Prostate gland (tissue), 2 donors: ENCODE results near the gene SRD5A1. TPM values are rescaled to one million over a fixed set of nuclear protein-coding genes. Genes with fewer than 3 reads are reported as not detected.

ENCODE experiments used
- DNase-seq: peaks from one replicate; pipeline ENCODE4 v3.0.0-alpha.2; 2019; ENCODE audit warnings: low spot score
- H3K27ac ChIP-seq, 2 donors: fragments of 200-600 bp; sonication (generic); 2 replicates each; pipeline ENCODE4 v1.5.1; 2017 to 2019
- H3K27me3 ChIP-seq: fragments of 200-600 bp; sonication (generic); replicated peaks from 2 replicates; pipeline ENCODE4 v1.5.1; 2019; ENCODE audit not compliant: insufficient read depth
- H3K36me3 ChIP-seq, 2 donors: fragments of 200-600 bp; sonication (generic); 1 replicate in 1 of 2; 2 replicates in 1 of 2; pipeline versions ENCODE4 v1.5.1 to v1.8.1; 2017 to 2019
- H3K4me1 ChIP-seq: fragments of 200-600 bp; sonication (generic); replicated peaks from 2 replicates; pipeline ENCODE4 v1.5.1; 2019
- H3K4me3 ChIP-seq, 2 donors: fragments of 200-600 bp; sonication (generic); 2 replicates each; pipeline ENCODE4 v1.5.1; 2017 to 2019
- H3K9me3 ChIP-seq: fragments of 200-600 bp; sonication (generic); 2 replicates; pipeline ENCODE4 v1.5.1; 2017
- POLR2A ChIP-seq: fragments of 450-650 bp; IDR thresholded peaks from one replicate; pipeline ENCODE4 v1.6.1; 2016; ENCODE audit warnings: antibody characterized with exemption, mild to moderate bottlenecking
- POLR2AphosphoS5 ChIP-seq: sonication (generic); formaldehyde crosslinking; IDR thresholded peaks from one replicate; pipeline ENCODE4 v1.6.1; 2017; ENCODE audit warnings: antibody characterized with exemption
- WGBS: methylation state at CpG from one replicate; pipeline ENCODE4 v1.1.5; 2018; 5-methylcytosine and 5-hydroxymethylcytosine counted together
- intact Hi-C: fragments of 100-400 bp; cut with DNase I; formaldehyde crosslinking; loops from one replicate; pipeline ENCODE4 v1.14.2; 2022
- total RNA-seq, 2 donors: library from RNA; depleted of rRNA; stranded (reverse); fragments of >200 nt; gene quantifications; one replicate each; pipeline ENCODE4 v1.1.0, GENCODE V29; 2016
- TF ChIP-seq, protein P1 (sequence below), 4 experiments: fragments of 200-600 bp in 2 of 4; fragments of 450-650 bp in 2 of 4; sonication (generic) in 2 of 4; IDR thresholded peaks; 1 replicate in 3 of 4; 2 replicates in 1 of 4; pipeline ENCODE4 v1.5.1; 2016 to 2019; ENCODE audit warnings: antibody characterized with exemption in 4 of 4, mild to moderate bottlenecking in 2 of 4, moderate library complexity in 2 of 4

The SRD5A1 gene
- total RNA-seq, 2 donors from 2014 or later: 9.4 to 29.3 TPM

DNA sequence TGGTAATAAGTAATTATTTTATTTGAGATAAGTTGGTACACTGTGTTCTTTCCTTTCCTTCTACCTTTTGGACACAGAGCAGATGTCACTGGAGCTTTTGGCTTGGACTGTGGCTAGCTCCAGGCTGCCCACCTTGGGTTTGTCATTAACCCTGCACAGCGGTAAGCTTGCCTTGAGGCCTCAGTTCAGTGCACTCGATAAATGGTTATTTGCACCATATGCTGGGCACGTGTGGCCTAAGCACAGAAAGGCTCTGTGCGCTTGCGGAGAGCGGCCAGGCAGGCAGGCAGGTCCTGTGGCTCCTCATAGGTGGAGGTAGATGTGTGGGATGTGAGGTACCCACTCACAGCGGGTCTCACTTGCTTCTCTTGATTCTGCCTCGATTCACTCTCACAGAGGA, 50.0 kb downstream of the SRD5A1 start:
- no peaks in the 10 kb centered on the region for H3K27me3 ChIP-seq
- H3K9me3 ChIP-seq: no peaks in the 10 kb centered on the region

DNA sequence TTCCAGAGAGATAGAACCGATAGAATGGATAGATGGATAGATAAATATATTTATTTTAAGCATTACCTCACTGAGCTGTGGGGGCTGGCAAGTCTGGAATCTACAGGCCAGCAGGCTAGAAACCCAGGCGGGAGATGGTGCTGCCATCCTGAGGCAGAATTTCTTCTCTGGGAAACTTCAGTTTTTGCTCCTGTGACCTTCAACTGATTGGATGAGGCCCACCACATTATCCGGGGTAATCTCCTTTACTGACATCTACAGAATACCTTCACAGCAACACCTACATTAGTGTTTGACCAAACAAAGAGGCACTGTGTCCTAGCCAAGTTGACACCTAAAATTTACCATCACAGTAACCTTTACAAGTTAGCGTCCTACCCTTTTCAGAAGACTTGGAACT, 50.8 kb downstream of the SRD5A1 start:
- WGBS: 88% methylated on average over 4 of the region's 4 CpGs

More for the DNA sequence above, 50.0 kb downstream of the SRD5A1 start:
- Histone ChIP-seq H3K4me1 (peaks cover 3% of the 10 kb centered on the region), H3K4me3 (no peak overlapping the region), H3K36me3 (no peaks in the 10 kb centered on the region), H3K27ac (no peak overlapping the region)
- no peak for TF ChIP-seq POLR2AphosphoS5
- no peak for TF ChIP-seq POLR2A
- TF ChIP-seq, protein P1, sequence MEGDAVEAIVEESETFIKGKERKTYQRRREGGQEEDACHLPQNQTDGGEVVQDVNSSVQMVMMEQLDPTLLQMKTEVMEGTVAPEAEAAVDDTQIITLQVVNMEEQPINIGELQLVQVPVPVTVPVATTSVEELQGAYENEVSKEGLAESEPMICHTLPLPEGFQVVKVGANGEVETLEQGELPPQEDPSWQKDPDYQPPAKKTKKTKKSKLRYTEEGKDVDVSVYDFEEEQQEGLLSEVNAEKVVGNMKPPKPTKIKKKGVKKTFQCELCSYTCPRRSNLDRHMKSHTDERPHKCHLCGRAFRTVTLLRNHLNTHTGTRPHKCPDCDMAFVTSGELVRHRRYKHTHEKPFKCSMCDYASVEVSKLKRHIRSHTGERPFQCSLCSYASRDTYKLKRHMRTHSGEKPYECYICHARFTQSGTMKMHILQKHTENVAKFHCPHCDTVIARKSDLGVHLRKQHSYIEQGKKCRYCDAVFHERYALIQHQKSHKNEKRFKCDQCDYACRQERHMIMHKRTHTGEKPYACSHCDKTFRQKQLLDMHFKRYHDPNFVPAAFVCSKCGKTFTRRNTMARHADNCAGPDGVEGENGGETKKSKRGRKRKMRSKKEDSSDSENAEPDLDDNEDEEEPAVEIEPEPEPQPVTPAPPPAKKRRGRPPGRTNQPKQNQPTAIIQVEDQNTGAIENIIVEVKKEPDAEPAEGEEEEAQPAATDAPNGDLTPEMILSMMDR (IDR thresholded peaks at IDR 0.05): no peak
- no peak for DNase-seq
- 89% methylated on average over 8 of the region's 8 CpGs for WGBS
- intact Hi-C loops: no loop called here

DNA sequence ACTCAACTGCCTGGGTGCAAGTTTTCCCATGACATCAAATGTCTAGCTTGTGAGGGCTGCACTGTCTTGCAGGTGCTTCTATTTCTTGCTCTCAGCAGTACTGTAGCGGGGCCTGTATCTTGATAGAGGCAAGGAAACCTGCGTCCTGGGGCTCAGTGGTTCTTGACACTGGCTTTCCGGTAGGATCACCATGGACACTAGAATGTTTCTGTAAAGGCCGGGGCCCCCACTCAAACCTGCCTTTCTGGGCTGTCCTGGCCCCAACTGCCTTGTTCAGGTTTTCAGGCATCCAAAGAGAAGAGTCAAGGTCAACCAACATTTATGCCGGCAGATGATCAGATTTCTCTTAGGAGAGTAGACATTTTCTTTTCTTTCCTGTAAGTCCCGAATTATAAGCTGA, 53.3 kb downstream of the SRD5A1 start:
- intact Hi-C loops: no loop called here
- H3K9me3 ChIP-seq: no peaks in the 10 kb centered on the region
- DNase-seq: no peak
- no peaks in the 10 kb centered on the region for H3K27me3 ChIP-seq
- H3K27ac ChIP-seq: no peak overlapping the region
- no peak overlapping the region for H3K4me3 ChIP-seq
- TF ChIP-seq, protein P1 (IDR thresholded peaks at IDR 0.05): no peak
- TF ChIP-seq POLR2AphosphoS5 (no peak), POLR2A (no peak)
- 52% methylated on average over 6 of the region's 6 CpGs for WGBS
- peaks cover 3% of the 10 kb centered on the region for H3K4me1 ChIP-seq
- H3K36me3 ChIP-seq: no peaks in the 10 kb centered on the region

More for the DNA sequence above, 50.8 kb downstream of the SRD5A1 start:
- H3K9me3 ChIP-seq: no peaks in the 10 kb centered on the region
- H3K4me1 ChIP-seq: peaks cover 3% of the 10 kb centered on the region
- no peak overlapping the region for H3K4me3 ChIP-seq
- intact Hi-C loops: no loop called here
- TF ChIP-seq, protein P1 (IDR thresholded peaks at IDR 0.05): no peak
- TF ChIP-seq POLR2AphosphoS5 (no peak), POLR2A (no peak)
- no peaks in the 10 kb centered on the region for H3K36me3 ChIP-seq
- DNase-seq: no peak
- no peak overlapping the region for H3K27ac ChIP-seq
- H3K27me3 ChIP-seq: no peaks in the 10 kb centered on the region

DNA sequence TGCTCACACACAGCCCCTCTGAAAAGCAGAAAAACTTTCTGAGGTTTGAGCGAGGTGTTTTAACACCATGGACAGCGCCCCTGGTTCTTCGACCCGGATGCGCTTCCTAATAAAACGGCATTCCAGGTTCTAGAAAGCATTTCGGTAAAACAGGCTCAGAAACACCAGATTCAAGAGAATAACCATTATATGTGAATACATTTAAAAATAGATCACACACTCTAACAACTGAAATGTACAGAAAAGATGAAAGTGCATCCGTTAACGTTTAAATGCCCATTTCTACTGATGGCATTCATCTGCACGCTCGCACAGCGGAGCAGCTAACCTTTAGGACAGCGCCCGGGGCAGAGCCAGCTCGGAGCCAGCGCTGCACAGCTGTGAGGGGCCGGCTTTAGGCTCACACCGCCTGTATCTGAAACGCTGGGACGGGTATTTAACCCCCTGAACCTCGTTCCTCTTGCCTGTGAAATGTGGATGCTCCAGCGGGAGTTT, 53.7 kb downstream of the SRD5A1 start:
- 4% methylated on average over 22 of the region's 22 CpGs for WGBS
- intact Hi-C loops: no loop called here

DNA sequence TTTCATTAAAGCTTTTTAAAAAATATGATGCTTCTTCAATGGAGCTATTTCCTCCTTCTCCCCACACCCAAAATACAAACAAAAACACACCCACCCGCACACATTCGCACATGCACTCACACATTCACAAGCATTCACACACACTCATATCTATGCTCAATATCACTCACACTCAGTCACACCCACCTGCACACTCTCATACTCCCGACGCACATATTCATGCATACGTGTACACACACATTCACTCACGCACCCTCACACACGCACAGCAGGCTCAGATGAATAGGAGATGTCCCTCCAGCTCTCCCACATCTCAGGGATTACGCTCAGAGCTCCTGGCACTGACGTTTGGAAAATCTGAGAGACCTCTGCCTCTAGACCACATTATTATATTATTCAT, 54.3 kb downstream of the SRD5A1 start:
- DNase-seq: no peak
- no peaks in the 10 kb centered on the region for H3K27me3 ChIP-seq
- no peak overlapping the region for H3K4me3 ChIP-seq
- peaks cover 3% of the 10 kb centered on the region for H3K4me1 ChIP-seq
- H3K36me3 ChIP-seq: no peaks in the 10 kb centered on the region
- no peaks in the 10 kb centered on the region for H3K9me3 ChIP-seq
- intact Hi-C loops: no loop called here
- TF ChIP-seq POLR2AphosphoS5: no peak
- TF ChIP-seq POLR2A: no peak
- TF ChIP-seq, protein P1 (IDR thresholded peaks at IDR 0.05): no peak
- H3K27ac ChIP-seq: no peak overlapping the region
- WGBS: 74% methylated on average over 9 of the region's 9 CpGs

More for the DNA sequence above, 53.7 kb downstream of the SRD5A1 start:
- TF ChIP-seq POLR2AphosphoS5 (peak; percentile 40), POLR2A (no peak)
- TF ChIP-seq, protein P1 (IDR thresholded peaks at IDR 0.05): no peak
- no peaks in the 10 kb centered on the region for H3K9me3 ChIP-seq
- peaks cover 3% of the 10 kb centered on the region for H3K4me1 ChIP-seq
- no peak overlapping the region for H3K27ac ChIP-seq
- H3K4me3 ChIP-seq: no peak overlapping the region
- no peaks in the 10 kb centered on the region for H3K27me3 ChIP-seq
- no peak for DNase-seq
- H3K36me3 ChIP-seq: no peaks in the 10 kb centered on the region
